Spleen (tissue), 10 donors: Measurements from ENCODE around the gene FZD4. TPM values are rescaled to one million over a fixed set of nuclear protein-coding genes. Genes with fewer than 3 reads are reported as not detected.

ENCODE experiments used
- polyA plus RNA-seq, 3 donors: library from polyadenylated mRNA; stranded (reverse); fragments of 200-250 nt; gene quantifications; one replicate each; pipeline ENCODE4 v1.2.1, GENCODE V29; 2013
- total RNA-seq, 7 donors: library from RNA; depleted of rRNA in 3 of 7; stranded (reverse); fragments of >200 nt in 3 of 7; fragmentation: NEBNext Ultra II Directional in 4 of 7; extraction: Animal tissue kit (Norgen Biotek cat#: 25700) in 4 of 7; gene quantifications; one replicate each; pipeline versions ENCODE4 v1.1.0 to v1.2.1, GENCODE V29; 2016 to 2021
- donor health status: healthy with polysubstance abuse.
- donor health status: DM: no; HTN: no; CAD: no; lungs with moderate emphysema.
- donor health status: DM: no; HTN: no; CAD: no.
- donor health status: Bipolar disorder and iron deficiency.
- donor health status: healthy.
- donor health status: DM: no; HTN: no; CAD: no.
- donor health status: DM: yes; HTN: yes; CAD: no.

FZD4 gene
- total and polyA plus RNA-seq, 10 donors = 3.0 to 46.7 (median 21.7) TPM

Other genes with a start within 250 kb of the FZD4 start
- 10 to 100 TPM in 6 of 7 donors, 1 to 10 TPM in 1; 9.6 to 28.0 (median 16.1) TPM for gene PRSS23, start 154.9 kb downstream of the FZD4 start, total RNA-seq
- gene PRSS23, start 154.9 kb downstream of the FZD4 start, polyA plus RNA-seq = 1 to 10 TPM; 1.5 to 4.8 (median 3.9) TPM
- gene TMEM135, start 82.5 kb upstream of the FZD4 start, total RNA-seq = 10 to 100 TPM; 18.5 to 31.7 (median 22.9) TPM
- 1 to 10 TPM; 3.5 to 4.1 (median 3.6) TPM for gene TMEM135, start 82.5 kb upstream of the FZD4 start, polyA plus RNA-seq